ENCODE results near the gene ARNT2. TPM values are rescaled to one million over a fixed set of nuclear protein-coding genes. Genes with fewer than 3 reads are reported as not detected.

ARNT2 gene
- total RNA-seq: 1.4 and 3.7 TPM in 2 replicates

DNA sequence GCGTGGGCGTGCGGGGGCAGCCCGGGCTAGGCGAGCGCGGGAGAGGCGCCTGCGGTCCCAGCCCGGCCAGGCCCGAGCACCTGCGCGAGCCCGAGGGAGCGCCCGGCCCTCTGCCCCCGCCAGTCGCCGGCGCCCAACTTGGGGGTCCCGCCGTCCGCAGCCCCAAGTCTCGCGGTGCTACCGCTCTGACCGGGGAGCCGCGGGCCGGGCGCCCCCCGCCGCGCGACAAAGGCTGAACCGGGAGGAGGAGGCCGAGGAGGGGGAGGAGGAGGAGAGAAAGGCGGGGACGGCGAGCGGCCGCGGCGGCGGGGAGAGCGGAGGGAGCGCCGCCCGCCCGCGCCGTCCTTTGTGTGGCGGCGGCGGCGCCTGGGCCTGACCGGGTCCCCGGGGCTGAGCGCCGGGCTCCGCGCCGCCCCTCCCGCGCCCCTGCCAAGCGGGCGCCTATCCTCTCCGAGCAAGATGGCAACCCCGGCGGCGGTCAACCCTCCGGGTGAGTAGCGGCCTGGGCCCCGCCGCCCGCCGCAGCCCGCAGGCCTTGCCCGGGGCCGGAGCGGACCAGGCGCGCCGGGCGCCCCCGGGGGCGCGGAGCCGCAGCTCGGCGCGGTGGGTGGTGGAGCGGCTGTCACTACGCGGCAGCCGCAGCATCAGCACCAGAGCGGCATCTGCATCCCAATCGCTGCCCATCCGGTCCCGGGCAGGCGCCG is at the start of gene ARNT2:
ARNT2 (plus strand) TSS at position 326 of the 704 bp plus-strand sequence; CDS start at position 460, 134 bp downstream.

Other genes starting within 250 kb of the ARNT2 start
- gene CTXND1, start 152.2 kb upstream of the ARNT2 start, total RNA-seq: under 0.01 TPM in 2 replicates

Measured in uterine smooth muscle cell (primary cell).